ENCODE data around the gene IL2RA.
"Not testable (repeated sequence)": the region's sequence is repeated elsewhere in the genome, so short reads cannot be mapped to it uniquely, and the experiment has no call there.

The IL2RA gene

GRCh38 chr10:5976512-5977470, 85.4 kb downstream of the IL2RA start:
- no peak for DNase-seq

- DNase-seq, result no peak
Observed at GRCh38 chr10:5975641-5976473, 86.3 kb downstream of the IL2RA start.

GRCh38 chr10:5973069-5973468, 89.1 kb downstream of the IL2RA start:
- no peak for DNase-seq

- DNase-seq, result no peak
Observed at GRCh38 chr10:5971886-5972285, 90.3 kb downstream of the IL2RA start.

DNA sequence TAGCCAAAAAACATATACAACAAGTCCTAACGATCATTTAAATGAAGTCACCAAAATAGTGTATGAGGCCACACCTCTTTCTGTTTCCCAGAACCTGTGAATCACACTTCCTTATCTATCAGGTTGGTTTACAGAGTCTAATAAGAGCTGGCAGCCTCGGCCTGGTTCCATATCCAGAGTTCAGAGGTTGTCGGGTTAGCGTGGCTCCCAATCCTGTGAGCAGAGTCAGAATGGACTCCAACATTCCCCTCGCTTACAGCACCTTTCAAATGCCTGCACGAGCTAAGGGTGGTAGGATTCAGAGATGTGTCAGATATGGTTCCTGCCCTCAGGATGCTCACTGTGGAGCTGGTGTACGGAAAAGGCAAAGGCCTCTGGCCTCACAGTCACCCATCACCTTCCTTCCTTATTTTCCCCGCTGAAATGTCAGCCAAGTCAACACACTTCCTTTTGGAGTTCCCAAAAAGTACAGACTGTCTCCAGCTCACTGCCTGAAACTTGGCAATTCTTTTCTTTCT, 90.8 kb downstream of the IL2RA start:
- DNase-seq, result no peak

GRCh38 chr10:5970527-5970926, 91.6 kb downstream of the IL2RA start:
- no peak for DNase-seq

GRCh38 chr10:5970066-5970465, 92.1 kb downstream of the IL2RA start:
- no peak for DNase-seq

DNA sequence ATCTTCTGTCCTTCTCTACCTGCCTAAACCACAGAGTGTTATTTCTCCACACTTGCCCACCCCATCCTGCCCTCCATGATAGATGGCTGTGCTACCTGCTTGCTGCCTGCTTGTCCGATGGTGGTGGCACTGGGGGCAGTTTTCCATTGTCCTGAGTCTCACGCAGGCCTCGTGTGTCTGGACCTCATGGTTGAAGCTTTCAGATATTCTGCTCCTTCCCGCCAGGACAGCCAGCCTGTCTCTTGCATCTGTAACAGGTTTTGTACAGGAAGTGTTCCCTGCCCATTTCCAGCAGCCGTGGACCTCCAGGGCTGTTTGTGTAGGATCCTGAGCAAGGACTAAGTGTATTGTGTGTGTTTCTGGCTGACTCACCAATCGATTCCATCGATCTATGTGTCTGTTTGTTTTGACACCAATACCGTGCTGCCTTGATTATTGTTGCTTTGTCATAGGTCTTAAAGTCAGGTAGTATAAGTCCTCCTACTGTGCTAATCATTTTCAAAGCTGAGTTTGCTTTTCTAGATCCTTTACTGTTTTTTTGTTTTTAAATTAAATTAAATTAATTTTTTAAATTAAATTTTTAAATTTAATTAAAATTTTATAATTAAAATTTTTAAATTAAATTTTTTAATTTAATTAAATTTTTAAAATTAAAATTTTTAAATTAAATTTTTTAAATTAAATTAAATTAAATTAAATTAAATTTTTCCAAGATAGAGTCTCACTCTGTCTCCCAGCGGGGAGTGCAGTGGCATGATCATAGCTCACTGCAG, 93.3 kb downstream of the IL2RA start:
- no peak for DNase-seq

- DNase-seq, result no peak
Observed at GRCh38 chr10:5968037-5968680, 94.0 kb downstream of the IL2RA start.

- DNase-seq, result no peak
Observed at GRCh38 chr10:5965266-5965665, 96.9 kb downstream of the IL2RA start.

DNA sequence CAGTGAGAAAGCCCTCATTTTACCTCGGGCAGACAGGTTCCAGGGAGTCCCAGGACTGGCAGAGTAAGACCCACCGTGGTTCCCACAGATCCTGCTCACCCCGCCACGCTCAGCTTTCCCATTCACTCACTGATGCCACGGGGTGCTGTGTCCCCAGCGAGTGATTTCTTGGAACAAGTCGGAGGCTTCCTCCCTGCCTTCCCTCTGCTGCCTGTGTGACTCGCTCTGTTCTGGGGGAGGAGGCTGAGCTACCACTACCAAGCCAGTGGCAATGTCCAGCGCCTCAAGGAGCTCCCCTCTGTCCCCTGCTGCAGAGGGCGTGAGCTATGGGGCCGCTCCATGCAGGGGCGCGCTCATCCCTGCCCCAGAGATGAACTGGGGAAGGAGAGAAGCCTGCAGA, 97.4 kb downstream of the IL2RA start:
- no peak for DNase-seq

DNA sequence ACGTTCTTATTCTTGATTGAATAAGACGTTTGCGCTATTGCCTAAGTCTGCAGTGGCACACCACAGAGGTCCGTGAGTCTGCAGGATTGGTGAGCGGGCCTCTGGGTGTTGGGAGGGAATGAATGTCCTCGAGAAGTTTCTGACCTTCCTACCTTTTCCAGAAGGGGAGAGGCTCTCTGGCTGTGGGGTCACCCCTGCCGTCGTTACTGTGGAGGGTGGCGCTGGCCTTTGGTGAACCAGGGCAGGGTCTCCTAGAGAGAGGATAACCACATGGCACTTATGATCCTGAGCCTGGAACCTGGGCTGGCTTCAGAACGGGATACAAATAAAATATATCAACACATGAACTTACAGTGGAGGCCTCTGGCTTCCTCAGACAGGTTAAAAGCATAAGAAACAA, 98.6 kb downstream of the IL2RA start:
- DNase-seq, result no peak

- no peak for DNase-seq
Observed at GRCh38 chr10:5963071-5963470, 99.1 kb downstream of the IL2RA start.

DNA sequence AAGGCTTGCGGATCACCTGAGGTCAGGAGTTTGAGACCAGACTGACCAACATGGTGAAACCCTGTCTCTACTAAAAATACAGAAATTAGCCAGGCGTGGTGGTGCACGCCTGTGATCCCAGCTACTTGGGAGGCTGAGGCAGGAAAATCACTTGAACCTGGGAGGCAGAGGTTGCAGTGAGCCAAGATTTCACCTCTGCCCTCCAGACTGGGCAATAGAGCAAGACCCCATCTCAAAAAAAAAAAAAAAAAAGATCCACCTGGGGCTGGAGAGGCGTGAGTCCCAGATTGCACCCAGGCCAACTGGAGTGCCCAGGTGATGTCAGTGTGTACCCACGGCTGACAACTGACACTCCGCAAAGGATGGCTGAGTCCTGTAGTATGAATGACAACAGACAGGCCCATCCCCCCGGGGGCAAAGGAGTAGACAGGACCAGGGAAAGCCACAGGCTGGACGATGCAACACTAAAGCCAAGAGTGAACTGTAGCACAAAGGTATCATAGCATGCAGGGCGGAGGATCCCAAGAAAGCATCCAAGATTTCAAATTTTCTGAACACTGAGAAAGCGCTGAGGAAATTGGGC, 99.7 kb downstream of the IL2RA start:
- not testable (repeated sequence) for DNase-seq

GRCh38 chr10:5961405-5962100, 100.6 kb downstream of the IL2RA start:
- DNase-seq, result no peak

DNA sequence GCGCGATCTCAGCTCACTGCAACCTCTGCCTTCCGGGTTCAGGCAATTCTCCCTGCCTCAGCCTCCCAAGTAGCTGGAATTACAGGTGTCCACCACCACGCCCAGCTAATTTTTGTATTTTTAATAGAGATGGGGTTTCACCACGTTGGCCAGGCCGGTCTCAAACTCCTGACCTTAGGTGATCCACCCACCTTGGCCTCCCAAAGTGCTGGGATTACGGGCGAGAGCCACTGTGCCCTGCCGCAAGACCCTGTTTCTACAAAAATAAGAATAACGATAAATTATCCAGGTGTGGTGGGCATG, 101.2 kb downstream of the IL2RA start:
- not testable (repeated sequence) for DNase-seq

Data from NCI-H187 treated with DMSO at 0.1 percent for 48 hours (cell line).